NCI-H128 (cell line): ENCODE measurements around the gene ZNF774.
"Not testable (repeated sequence)": the region's sequence is repeated elsewhere in the genome, so short reads cannot be mapped to it uniquely, and the experiment has no call there.

Experiments
- DNase-seq: peaks from one replicate; lab custom pipeline; 2025; ENCODE audit not compliant: unreplicated experiment; lab: John Stamatoyannopoulos, UW

ZNF774 gene

GRCh38 chr15:90352107-90352893 lies at the start of gene ZNF774:
Gene ZNF774, plus strand, starts transcription at chr15:90352284. Its CDS starts 2,377 bp downstream, at chr15:90354661.
- peak; percentile 84 for DNase-seq

- DNase-seq, result not testable (repeated sequence)
Observed at GRCh38 chr15:90305355-90305754, 46.7 kb upstream of the ZNF774 start.

- no peak for DNase-seq
Observed at GRCh38 chr15:90305932-90306331, 46.2 kb upstream of the ZNF774 start.

- no peak for DNase-seq
Observed at GRCh38 chr15:90306560-90306959, 45.5 kb upstream of the ZNF774 start.

DNA sequence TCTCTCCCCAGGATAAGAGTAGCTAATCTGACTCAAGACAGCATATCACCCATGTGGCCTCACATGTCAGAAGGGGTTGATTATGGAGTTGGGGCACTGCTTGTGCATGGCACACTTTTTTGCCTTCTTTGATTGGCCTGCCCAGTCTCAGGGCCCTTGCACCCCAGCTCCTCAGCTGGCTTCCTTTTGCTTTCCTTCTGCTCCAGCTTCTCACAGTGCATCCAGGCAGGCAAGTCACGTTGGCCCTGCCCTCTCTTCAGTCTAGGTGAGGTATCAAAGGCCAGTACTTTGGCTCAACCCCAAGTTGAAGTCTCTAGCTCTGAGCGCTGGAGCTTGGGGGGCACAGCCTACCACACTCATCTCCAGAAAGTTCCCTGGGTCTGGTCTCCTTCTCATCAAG lies 44.4 kb upstream of the ZNF774 start:
- no peak for DNase-seq

GRCh38 chr15:90309020-90309419 lies 43.1 kb upstream of the ZNF774 start:
- DNase-seq, result no peak

DNA sequence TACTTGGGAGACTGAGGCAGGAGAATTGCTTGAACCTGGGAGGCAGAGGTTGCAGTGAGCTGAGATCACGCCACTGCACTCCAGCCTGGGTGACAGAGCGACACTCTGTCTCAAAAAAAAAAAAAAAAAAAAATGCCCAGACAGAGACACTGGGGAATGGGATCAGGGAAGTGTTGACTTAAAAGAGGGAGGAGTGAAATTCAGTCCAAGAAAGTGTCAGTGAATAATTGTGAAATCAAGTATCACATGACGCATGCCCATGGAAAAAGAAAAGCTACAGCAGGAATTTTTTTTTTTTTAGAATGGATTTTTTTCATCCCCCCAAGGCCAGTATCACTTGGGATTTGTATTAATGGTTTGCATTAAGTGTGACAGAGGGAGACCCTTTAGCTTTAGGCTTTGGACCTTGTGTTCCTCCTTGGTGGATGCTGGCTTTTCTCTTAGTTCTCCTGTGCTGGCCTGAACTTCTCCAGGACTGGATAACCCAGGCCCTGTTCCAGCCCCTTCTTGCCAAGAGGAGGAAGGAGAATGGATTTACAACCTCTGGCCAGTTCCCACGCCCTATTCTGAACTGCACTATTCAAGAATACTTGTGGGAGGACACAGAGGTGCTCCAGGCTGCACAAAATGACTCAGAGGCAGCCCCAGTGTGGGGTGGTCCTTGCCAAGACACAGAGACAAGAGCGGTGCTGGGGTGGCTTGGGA lies 36.7 kb upstream of the ZNF774 start:
- no peak for DNase-seq

GRCh38 chr15:90316139-90316538 lies 35.9 kb upstream of the ZNF774 start:
- no peak for DNase-seq

- no peak for DNase-seq
Observed at GRCh38 chr15:90318591-90318990, 33.5 kb upstream of the ZNF774 start.

GRCh38 chr15:90320062-90320884 lies 31.8 kb upstream of the ZNF774 start:
- peak; percentile 55 for DNase-seq

GRCh38 chr15:90320885-90321278 lies 31.2 kb upstream of the ZNF774 start:
- no peak for DNase-seq

- no peak for DNase-seq
Observed at GRCh38 chr15:90322538-90322937, 29.5 kb upstream of the ZNF774 start.

- no peak for DNase-seq
Observed at GRCh38 chr15:90325726-90326125, 26.4 kb upstream of the ZNF774 start.

DNA sequence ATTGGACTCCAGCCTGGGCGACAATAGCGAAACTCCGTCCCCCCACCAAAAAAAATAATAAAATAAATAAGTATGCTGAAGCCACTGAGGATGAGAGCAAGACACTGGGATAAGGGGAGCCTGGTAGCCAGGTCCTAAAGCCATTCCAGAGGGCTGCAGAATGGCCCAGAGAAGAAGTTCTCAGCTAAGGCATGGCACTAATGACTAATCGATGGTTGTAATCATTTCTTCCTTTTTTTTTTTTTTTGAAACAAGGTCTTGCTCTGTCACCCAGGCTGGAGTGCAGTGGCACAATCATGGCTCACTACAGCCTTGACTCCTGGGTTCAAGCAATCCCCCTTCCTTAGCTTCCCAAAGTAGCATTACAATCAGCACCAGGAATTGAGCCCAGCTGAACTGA lies 25.6 kb upstream of the ZNF774 start:
- no peak for DNase-seq

DNA sequence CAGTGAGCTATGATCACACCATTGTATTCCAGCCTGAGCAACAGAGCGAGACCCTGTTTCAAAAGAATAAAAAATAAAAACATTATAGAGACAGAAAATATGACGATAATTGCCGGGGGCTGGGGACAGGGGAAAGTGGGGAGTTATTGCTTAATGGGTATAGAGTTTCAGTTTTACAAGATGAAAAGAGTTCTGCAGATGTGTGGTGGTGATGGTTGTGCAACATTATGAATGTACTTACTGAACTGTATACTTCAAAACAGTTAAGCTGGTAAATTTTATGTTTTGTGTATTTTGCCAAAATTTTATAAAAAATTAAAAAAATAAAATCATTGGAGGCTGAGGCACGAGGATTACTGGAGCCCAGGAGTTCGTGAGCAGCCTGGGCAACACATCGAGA lies 24.8 kb upstream of the ZNF774 start:
- no peak for DNase-seq

DNA sequence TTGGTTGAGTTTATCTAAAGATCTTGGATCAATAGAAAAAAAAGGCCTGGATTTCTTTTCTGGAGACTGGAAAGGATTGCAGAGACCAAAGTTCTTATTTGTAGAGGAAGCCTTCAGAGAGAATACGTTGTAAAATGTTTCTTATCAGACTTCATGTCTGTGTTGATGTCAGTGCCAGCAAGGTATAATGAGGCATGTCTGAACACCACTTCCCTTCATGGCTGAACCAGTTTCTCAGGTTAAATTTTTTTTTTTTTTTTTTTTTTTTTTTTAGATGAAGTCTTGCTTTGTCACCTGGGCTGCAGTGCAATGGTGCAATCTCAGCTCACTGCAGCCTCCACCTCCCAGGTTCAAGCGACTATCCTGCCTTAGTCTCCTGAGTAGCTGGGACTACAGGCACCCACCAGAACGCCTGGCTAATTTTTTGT lies 17.8 kb upstream of the ZNF774 start:
- no peak for DNase-seq

DNA sequence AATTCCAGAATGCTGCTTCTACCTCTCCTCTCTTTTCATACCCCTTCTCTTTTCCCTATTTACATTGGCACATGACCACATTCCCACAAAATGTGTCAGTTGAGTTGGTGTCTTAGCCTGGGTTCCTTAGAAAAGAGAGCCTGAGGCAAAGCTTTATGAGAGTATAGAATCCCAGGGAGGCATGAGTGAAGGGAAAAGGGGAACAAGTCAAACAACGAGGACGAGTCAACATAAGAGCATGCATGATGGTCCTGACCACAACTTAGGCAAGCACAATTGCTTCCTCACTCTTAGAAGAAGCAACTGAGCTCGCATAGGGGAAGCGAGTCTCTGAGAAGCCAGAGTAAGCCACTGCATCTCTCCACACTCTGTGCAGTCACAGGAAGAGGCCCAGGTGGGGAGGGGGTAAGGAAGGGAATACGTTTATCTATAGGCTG lies 15.4 kb upstream of the ZNF774 start:
- DNase-seq, result no peak

GRCh38 chr15:90337256-90337655 lies 14.8 kb upstream of the ZNF774 start:
- no peak for DNase-seq

GRCh38 chr15:90338532-90338931 lies 13.6 kb upstream of the ZNF774 start:
- DNase-seq, result no peak

GRCh38 chr15:90340345-90340744 lies 11.7 kb upstream of the ZNF774 start:
- no peak for DNase-seq

DNA sequence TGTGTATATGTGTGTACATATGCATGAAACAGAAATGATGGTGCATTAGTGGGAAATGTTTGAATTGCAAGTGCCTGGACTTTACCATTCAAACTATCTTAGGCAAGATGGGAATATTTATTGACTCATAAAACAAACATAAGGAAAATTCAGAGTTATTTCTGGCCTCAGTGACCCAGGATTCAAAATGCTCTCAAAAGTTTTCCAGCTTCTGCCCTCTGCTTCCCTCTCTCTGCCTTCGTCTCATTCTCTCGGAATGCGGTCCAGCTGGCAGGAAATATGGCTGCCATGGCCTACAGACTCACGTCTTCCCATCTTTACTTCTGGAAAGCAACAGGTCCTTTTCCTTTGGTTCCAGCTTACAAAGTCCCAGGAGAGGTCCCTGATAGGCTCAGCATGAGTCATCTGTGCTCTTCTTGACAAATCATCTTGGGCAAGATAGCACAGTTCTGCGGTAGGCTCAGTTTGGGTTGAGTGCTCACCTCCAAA lies 8.7 kb upstream of the ZNF774 start:
- no peak for DNase-seq
